ENCODE results near the gene ULBP3. TPM values are rescaled to one million over a fixed set of nuclear protein-coding genes. Genes with fewer than 3 reads are reported as not detected.

Gene ULBP3
- total RNA-seq, 2 experiments from 2014 or later = 0.44 TPM; not detected in 1

GRCh38 chr6:150046943-150047342 lies 22.0 kb downstream of the ULBP3 start:
- no peak for ATAC-seq (ENCODE audit: poor library complexity)
- POLR2A ChIA-PET = no interaction called here

GRCh38 chr6:150044621-150045145 lies 24.2 kb downstream of the ULBP3 start:
- no peak overlapping the region for H3K27ac ChIP-seq (ENCODE audit: low read depth in 1 of 2, low read length in 2 of 2)
- Mint-ChIP-seq H3K4me3 (no peak overlapping the region), H3K27ac (no peak overlapping the region), H3K36me3 (ENCODE audit: low read depth) (no peaks in the 10 kb centered on the region), H3K4me1 (ENCODE audit: low read depth) (peaks cover 6% of the 10 kb centered on the region), H3K27me3 (peaks cover 74% of the 10 kb centered on the region), H3K9me3 (no peaks in the 10 kb centered on the region)
- no peaks in the 10 kb centered on the region for H3K9me3 ChIP-seq (ENCODE audit: control insufficient read depth in 1 of 2, insufficient read depth in 1 of 2, low read length in 2 of 2)
- POLR2A ChIA-PET = no interaction called here
- TF ChIP-seq CTCF (IDR thresholded peaks at IDR 0.05) = no peak
- H3K4me1 ChIP-seq (ENCODE audit: insufficient read depth, low read length) = no peaks in the 10 kb centered on the region
- DNase-seq (no peak), ATAC-seq (ENCODE audit: poor library complexity) (no peak)
- intact Hi-C loops (cut with DNase I, micrococcal nuclease) = no loop called here
- CTCF ChIA-PET = no interaction called here
- no peaks in the 10 kb centered on the region for H3K36me3 ChIP-seq (ENCODE audit: insufficient read depth, low read length)
- H3K4me3 ChIP-seq (ENCODE audit: low read length) = no peak overlapping the region
- peaks cover 15 to 16% of the 10 kb centered on the region in 2 experiments for H3K27me3 ChIP-seq (ENCODE audit: control insufficient read depth in 1 of 2, insufficient read depth in 2 of 2, low read length in 2 of 2)

More at GRCh38 chr6:150046943-150047342, 22.0 kb downstream of the ULBP3 start:
- Mint-ChIP-seq H3K36me3 (ENCODE audit: low read depth) (no peaks in the 10 kb centered on the region), H3K27me3 (peaks cover 71% of the 10 kb centered on the region), H3K4me3 (no peak overlapping the region), H3K9me3 (no peaks in the 10 kb centered on the region), H3K4me1 (ENCODE audit: low read depth) (peaks cover 6% of the 10 kb centered on the region), H3K27ac (no peak overlapping the region)
- Histone ChIP-seq H3K36me3 (ENCODE audit: insufficient read depth, low read length) (no peaks in the 10 kb centered on the region), H3K27ac (ENCODE audit: low read depth in 1 of 2, low read length in 2 of 2) (no peak overlapping the region), H3K27me3 (ENCODE audit: control insufficient read depth in 1 of 2, insufficient read depth in 2 of 2, low read length in 2 of 2) (peaks cover 17 to 22% of the 10 kb centered on the region in 2 experiments), H3K9me3 (ENCODE audit: control insufficient read depth in 1 of 2, insufficient read depth in 1 of 2, low read length in 2 of 2) (no peaks in the 10 kb centered on the region), H3K4me1 (ENCODE audit: insufficient read depth, low read length) (no peaks in the 10 kb centered on the region), H3K4me3 (ENCODE audit: low read length) (no peak overlapping the region)
- peak in 1 of 14 experiments; percentile 2 for DNase-seq
- no peak for TF ChIP-seq CTCF (IDR thresholded peaks at IDR 0.05)
- intact Hi-C loops (cut with DNase I, micrococcal nuclease) = no loop called here
- CTCF ChIA-PET = no interaction called here

GRCh38 chr6:150043501-150044412 lies 25.2 kb downstream of the ULBP3 start:
- Histone ChIP-seq H3K27me3 (ENCODE audit: control insufficient read depth in 1 of 2, insufficient read depth in 2 of 2, low read length in 2 of 2) (peaks cover 19 to 25% of the 10 kb centered on the region in 2 experiments), H3K9me3 (ENCODE audit: control insufficient read depth in 1 of 2, insufficient read depth in 1 of 2, low read length in 2 of 2) (no peaks in the 10 kb centered on the region), H3K36me3 (ENCODE audit: insufficient read depth, low read length) (no peaks in the 10 kb centered on the region), H3K27ac (ENCODE audit: low read depth in 1 of 2, low read length in 2 of 2) (no peak overlapping the region), H3K4me3 (ENCODE audit: low read length) (no peak overlapping the region), H3K4me1 (ENCODE audit: insufficient read depth, low read length) (no peaks in the 10 kb centered on the region)
- ATAC-seq (ENCODE audit: poor library complexity) (no peak), DNase-seq (no peak)
- CTCF ChIA-PET = no interaction called here
- peaks cover 6% of the 10 kb centered on the region for H3K4me1 Mint-ChIP-seq (ENCODE audit: low read depth)
- H3K27me3 Mint-ChIP-seq = peaks cover 80% of the 10 kb centered on the region
- no peak overlapping the region for H3K4me3 Mint-ChIP-seq
- intact Hi-C loops (cut with DNase I, micrococcal nuclease) = no loop called here
- POLR2A ChIA-PET = no interaction called here
- no peak for TF ChIP-seq CTCF (IDR thresholded peaks at IDR 0.05)
- H3K36me3 Mint-ChIP-seq (ENCODE audit: low read depth) = no peaks in the 10 kb centered on the region
- no peaks in the 10 kb centered on the region for H3K9me3 Mint-ChIP-seq
- no peak overlapping the region for H3K27ac Mint-ChIP-seq
